Dedifferentiated amniotic fluid mesenchymal stem cell (primary cell): ENCODE measurements around the gene LAMB3.

Experiments
- DNase-seq: peaks from one replicate; pipeline ENCODE4 v3.0.0-alpha.2; 2016; ENCODE audit errors: extremely low spot score

LAMB3 gene

GRCh38 chr1:209618291-209618690 is 33.9 kb downstream of the LAMB3 start:
- DNase-seq: no peak

- no peak for DNase-seq
Measured at GRCh38 chr1:209617755-209618154, 34.5 kb downstream of the LAMB3 start.

- no peak for DNase-seq
Measured at GRCh38 chr1:209617047-209617673, 35.1 kb downstream of the LAMB3 start.

- DNase-seq: no peak
Measured at GRCh38 chr1:209616366-209617046, 35.7 kb downstream of the LAMB3 start.

- no peak for DNase-seq
Measured at GRCh38 chr1:209614906-209615305, 37.3 kb downstream of the LAMB3 start.

- no peak for DNase-seq
Measured at GRCh38 chr1:209614151-209614420, 38.1 kb downstream of the LAMB3 start.

GRCh38 chr1:209613400-209614150 is 38.6 kb downstream of the LAMB3 start:
- DNase-seq: no peak

- DNase-seq: no peak
Measured at GRCh38 chr1:209612646-209613399, 39.4 kb downstream of the LAMB3 start.

- DNase-seq: no peak
Measured at GRCh38 chr1:209611771-209612570, 40.3 kb downstream of the LAMB3 start.

GRCh38 chr1:209610631-209610905 is 41.7 kb downstream of the LAMB3 start:
- DNase-seq: no peak

GRCh38 chr1:209609791-209610630 is 42.2 kb downstream of the LAMB3 start:
- no peak for DNase-seq

- DNase-seq: no peak
Measured at GRCh38 chr1:209609041-209609790, 43.0 kb downstream of the LAMB3 start.

GRCh38 chr1:209607795-209608178 is 44.4 kb downstream of the LAMB3 start:
- DNase-seq: no peak

- DNase-seq: no peak
Measured at GRCh38 chr1:209607102-209607794, 45.0 kb downstream of the LAMB3 start.

GRCh38 chr1:209603877-209604276 is 48.3 kb downstream of the LAMB3 start:
- no peak for DNase-seq

GRCh38 chr1:209601809-209602657 is 50.2 kb downstream of the LAMB3 start:
- peak; percentile 72 for DNase-seq

GRCh38 chr1:209600541-209600940 is 51.7 kb downstream of the LAMB3 start:
- no peak for DNase-seq

- DNase-seq: no peak
Measured at GRCh38 chr1:209598227-209598626, 54.0 kb downstream of the LAMB3 start.

GRCh38 chr1:209597499-209597898 is 54.7 kb downstream of the LAMB3 start:
- DNase-seq: no peak
